K562 (cell line): ENCODE data around the gene TUBA1B. TPM values are rescaled to one million over a fixed set of nuclear protein-coding genes. Genes with fewer than 3 reads are reported as not detected.
A peak's percentile ranks its signal among the peaks of the same experiment; 100 is the strongest.

Experiments used
- ARHGAP35 ChIP-seq: fragments of 450-650 bp; IDR thresholded peaks from 2 replicates; pipeline ENCODE4 v1.6.1; 2018; ENCODE audit not compliant: partially characterized antibody
- DACH1 ChIP-seq: fragments of 450-650 bp; IDR thresholded peaks from 2 replicates; pipeline ENCODE4 v1.6.1; 2018; ENCODE audit not compliant: partially characterized antibody
- ERF ChIP-seq: fragments of 450-650 bp; formaldehyde crosslinking; IDR thresholded peaks from 2 replicates; pipeline ENCODE4 v1.4.0; 2020; ENCODE audit warnings: mild to moderate bottlenecking, mixed read lengths
- ETS2 ChIP-seq: IDR thresholded peaks from 2 replicates; pipeline ENCODE4 v1.6.1; 2016; ENCODE audit warnings: borderline replicate concordance, missing genetic modification characterization, mild to moderate bottlenecking, moderate library complexity, missing compliant biosample characterization; ENCODE audit not compliant: poor library complexity, severe bottlenecking
- FOXJ2 ChIP-seq: fragments of 200-800 bp; sonication (Bioruptor generic); IDR thresholded peaks from 2 replicates; pipeline ENCODE4 v1.6.1; 2016; ENCODE audit warnings: missing genetic modification characterization, missing compliant biosample characterization
- KLF10 ChIP-seq: fragments of 250-450 bp; sonication (Bioruptor Pico); IDR thresholded peaks from 2 replicates; pipeline ENCODE4 v1.6.1; 2021; ENCODE audit warnings: matching md5 sums
- RBM17 ChIP-seq: fragments of 200-400 bp; formaldehyde crosslinking; IDR thresholded peaks from 2 replicates; pipeline ENCODE4 v1.6.1; 2017; ENCODE audit warnings: low read depth, mild to moderate bottlenecking, low read length, borderline replicate concordance
- SAP30 ChIP-seq: fragments of 200-600 bp; sonication (generic); IDR thresholded peaks from 2 replicates; pipeline ENCODE4 v1.6.1; 2012; ENCODE audit warnings: borderline replicate concordance, low read depth, mild to moderate bottlenecking, moderate library complexity, low read length, control low read depth, inconsistent platforms; ENCODE audit not compliant: insufficient read depth, poor library complexity, severe bottlenecking
- TAF1 ChIP-seq: IDR thresholded peaks from 2 replicates; pipeline ENCODE4 v1.6.1; 2011; ENCODE audit warnings: mild to moderate bottlenecking, low read length, moderate library complexity; ENCODE audit not compliant: insufficient read depth, control insufficient read depth, severe bottlenecking; ENCODE audit errors: extremely low read depth
- YY1 ChIP-seq, 3 experiments: IDR thresholded peaks; 2 replicates each; pipeline ENCODE4 v1.6.1; 2011; ENCODE audit warnings: low read length in 2 of 3, mild to moderate bottlenecking in 2 of 3, moderate library complexity in 2 of 3, borderline replicate concordance in 1 of 3, control low read depth in 1 of 3, low read depth in 1 of 3; ENCODE audit not compliant: insufficient read depth in 3 of 3, insufficient replicate concordance in 2 of 3, control insufficient read depth in 1 of 3, insufficient read length in 1 of 3; ENCODE audit errors: extremely low read depth in 1 of 3
- ZBTB40 ChIP-seq, 2 experiments: fragments of 450-650 bp in 1 of 2; sonication (generic) in 1 of 2; formaldehyde crosslinking in 1 of 2; IDR thresholded peaks; 2 replicates each; pipeline versions ENCODE4 v1.7.1 to v1.9.0; 2016 to 2022; ENCODE audit warnings: inconsistent platforms in 1 of 2, mild to moderate bottlenecking in 1 of 2, missing genetic modification reagents in 1 of 2
- ZFP1 ChIP-seq: fragments of 450-650 bp; formaldehyde crosslinking; IDR thresholded peaks from 2 replicates; pipeline ENCODE4 v1.4.0; 2020; ENCODE audit warnings: mild to moderate bottlenecking, mixed read lengths
- ZNF436 ChIP-seq: fragments of 250-450, 450-650 bp; sonication (Bioruptor Pico); formaldehyde crosslinking; IDR thresholded peaks from 2 replicates; pipeline ENCODE4 v1.7.0; 2020; ENCODE audit warnings: mild to moderate bottlenecking
- ZNF586 ChIP-seq: fragments of 450-650 bp; formaldehyde crosslinking; conservative IDR thresholded peaks from 2 replicates; pipeline ENCODE4 v1.4.0; 2020; ENCODE audit warnings: mild to moderate bottlenecking, moderate library complexity
- polyA plus RNA-seq, 8 experiments: library from polyadenylated mRNA; depleted of rRNA in 4 of 8; stranded (reverse) in 5 of 8; unstranded in 3 of 8; fragments of >200 nt; fragmentation: Nextera tagmentation in 2 of 8; fragmentation: Illumina TruSeq in 1 of 8; extraction: Ambion mirVana in 2 of 8; extraction: Trizol in 1 of 8; gene quantifications; 2 replicates each; pipeline versions ENCODE4 v1.2.1 to v1.2.3, GENCODE V29; 2011 to 2014; ENCODE audit warnings: inconsistent platforms in 1 of 8, missing spikeins in 1 of 8
- total RNA-seq, 7 experiments: library from RNA; depleted of rRNA in 6 of 7; stranded (reverse); fragments of >200 nt in 6 of 7; fragmentation: Illumina TruSeq in 2 of 7; extraction: Trizol in 2 of 7; gene quantifications; 2 replicates each; pipeline versions ENCODE4 v1.2.1 to v1.2.3, GENCODE V29; 2011 to 2021; ENCODE audit warnings: low replicate concordance in 1 of 7

The TUBA1B gene
- total and polyA plus RNA-seq, 9 of the 15 experiments (the other 6 are each of a cell fraction or from before 2014, with no cell fraction given): 2,189 to 4,624 (median 2,628) TPM

GRCh38 chr12:49130151-49131050, 794 bp downstream of the TUBA1B start (continued):
- TF ChIP-seq ETS2 (tag) (no peak), ZBTB40 (IDR thresholded peaks at IDR 0.05) (peak; percentile 64; the same call in 1 of the 2 replicates), ZBTB40 (CRISPR knock-in tag; IDR thresholded peaks at IDR 0.05) (no peak), ARHGAP35 (no peak), ERF (peak; percentile 74), SAP30 (peak; percentile 94), ZNF436 (no peak), KLF10 (CRISPR knock-in tag) (no peak), RBM17 (no peak), ZNF586 (no peak), YY1 (IDR thresholded peaks at IDR 0.05; ENCODE audit: borderline replicate concordance in 1 of 3, control insufficient read depth in 1 of 3, extremely low read depth in 1 of 3, insufficient read depth in 3 of 3, insufficient read length in 1 of 3, insufficient replicate concordance in 2 of 3, low read depth in 1 of 3, low read length in 2 of 3) (peak; percentile 35 to 86 (median 85)), DACH1 (no peak), ZFP1 (CRISPR knock-in tag) (no peak; the same call in 1 of the 2 replicates), TAF1 (peak; percentile 80), FOXJ2 (no peak)
